ENCODE data around the gene FBXL17.
A peak's percentile ranks its signal among the peaks of the same experiment; 100 is the strongest.

Gene FBXL17

GRCh38 chr5:108149369-108149768 is 232.5 kb downstream of the FBXL17 start:
- DNase-seq (ENCODE audit: low spot score), result no peak

GRCh38 chr5:108148715-108149139 is 233.2 kb downstream of the FBXL17 start:
- DNase-seq (ENCODE audit: low spot score), result peak; percentile 30

- no peak for DNase-seq (ENCODE audit: low spot score)
Observed at GRCh38 chr5:108146222-108146621, 235.7 kb downstream of the FBXL17 start.

GRCh38 chr5:108145351-108145750 is 236.5 kb downstream of the FBXL17 start:
- DNase-seq (ENCODE audit: low spot score), result no peak

GRCh38 chr5:108144332-108144731 is 237.6 kb downstream of the FBXL17 start:
- no peak for DNase-seq (ENCODE audit: low spot score)

GRCh38 chr5:108143581-108143980 is 238.3 kb downstream of the FBXL17 start:
- no peak for DNase-seq (ENCODE audit: low spot score)

GRCh38 chr5:108141676-108142075 is 240.2 kb downstream of the FBXL17 start:
- no peak for DNase-seq (ENCODE audit: low spot score)

GRCh38 chr5:108136493-108136892 is 245.4 kb downstream of the FBXL17 start:
- DNase-seq (ENCODE audit: low spot score), result no peak

- DNase-seq (ENCODE audit: low spot score), result no peak
Observed at GRCh38 chr5:108129129-108129528, 252.8 kb downstream of the FBXL17 start.

- DNase-seq (ENCODE audit: low spot score), result no peak
Observed at GRCh38 chr5:108125771-108126511, 256.0 kb downstream of the FBXL17 start.

- DNase-seq (ENCODE audit: low spot score), result no peak
Observed at GRCh38 chr5:108124596-108124995, 257.3 kb downstream of the FBXL17 start.

- DNase-seq (ENCODE audit: low spot score), result no peak
Observed at GRCh38 chr5:108122702-108123101, 259.2 kb downstream of the FBXL17 start.

GRCh38 chr5:108118813-108119514 is 262.9 kb downstream of the FBXL17 start:
- DNase-seq (ENCODE audit: low spot score), result no peak

GRCh38 chr5:108115673-108116072 is 266.2 kb downstream of the FBXL17 start:
- no peak for DNase-seq (ENCODE audit: low spot score)

GRCh38 chr5:108113950-108114349 is 267.9 kb downstream of the FBXL17 start:
- DNase-seq (ENCODE audit: low spot score), result no peak

- no peak for DNase-seq (ENCODE audit: low spot score)
Observed at GRCh38 chr5:108111736-108112135, 270.2 kb downstream of the FBXL17 start.

- no peak for DNase-seq (ENCODE audit: low spot score)
Observed at GRCh38 chr5:108109059-108109458, 272.8 kb downstream of the FBXL17 start.

GRCh38 chr5:108104448-108104847 is 277.4 kb downstream of the FBXL17 start:
- no peak for DNase-seq (ENCODE audit: low spot score)

GRCh38 chr5:108102463-108102862 is 279.4 kb downstream of the FBXL17 start:
- DNase-seq (ENCODE audit: low spot score), result no peak

GRCh38 chr5:108101821-108102220 is 280.1 kb downstream of the FBXL17 start:
- no peak for DNase-seq (ENCODE audit: low spot score)

- DNase-seq (ENCODE audit: low spot score), result no peak
Observed at GRCh38 chr5:108101130-108101529, 280.8 kb downstream of the FBXL17 start.

- no peak for DNase-seq (ENCODE audit: low spot score)
Observed at GRCh38 chr5:108094800-108095199, 287.1 kb downstream of the FBXL17 start.

- DNase-seq (ENCODE audit: low spot score), result peak; percentile 11
Observed at GRCh38 chr5:108093186-108093585, 288.7 kb downstream of the FBXL17 start.

- DNase-seq (ENCODE audit: low spot score), result no peak
Observed at GRCh38 chr5:108090946-108091345, 291.0 kb downstream of the FBXL17 start.

Data from kidney capillary endothelial cell (primary cell).